NB4 (cell line): Measurements from ENCODE around the gene RBM6.

Experiments
- DNase-seq: peaks from one replicate; pipeline ENCODE4 v3.0.0; 2010; ENCODE audit warnings: low read depth
- H3K4me3 ChIP-seq: one replicate; pipeline ENCODE4 v1.5.1; 2011; ENCODE audit warnings: mild to moderate bottlenecking, low read depth, low read length, moderate library complexity
- CTCF ChIP-seq: IDR thresholded peaks from one replicate; pipeline ENCODE4 v1.5.1; 2012; ENCODE audit warnings: low read depth, low read length
- MAX ChIP-seq: IDR thresholded peaks from 2 replicates; pipeline ENCODE4 v1.6.1; 2011; ENCODE audit warnings: low read depth, low read length
- MYC ChIP-seq: IDR thresholded peaks from 2 replicates; pipeline ENCODE4 v1.6.1; 2011; ENCODE audit warnings: low read depth, low read length
- POLR2A ChIP-seq: IDR thresholded peaks from 2 replicates; pipeline ENCODE4 v1.6.1; 2011; ENCODE audit warnings: mild to moderate bottlenecking; ENCODE audit not compliant: insufficient read length; ENCODE audit errors: extremely low read depth

The RBM6 gene

GRCh38 chr3:49937090-49937489, 2.9 kb upstream of the RBM6 start:
- DNase-seq = peak; percentile 41
- TF ChIP-seq MAX (no peak), CTCF (no peak)
- H3K4me3 ChIP-seq = no peak overlapping the region

- peak; percentile 23 for DNase-seq
Observed at GRCh38 chr3:49940667-49941249, 808 bp downstream of the RBM6 start.

GRCh38 chr3:49942651-49943050, 2.7 kb downstream of the RBM6 start:
- no peak for TF ChIP-seq POLR2A
- TF ChIP-seq MYC = no peak
- no peak for TF ChIP-seq MAX
- TF ChIP-seq CTCF = no peak
- DNase-seq = no peak
- H3K4me3 ChIP-seq = no peak overlapping the region

More at GRCh38 chr3:49940667-49941249, 808 bp downstream of the RBM6 start:
- no peak for TF ChIP-seq MYC
- TF ChIP-seq CTCF = no peak
- TF ChIP-seq MAX = no peak
- TF ChIP-seq POLR2A = no peak
- H3K4me3 ChIP-seq = peak overlapping the region; percentile 81

GRCh38 chr3:49952924-49953323, 13.0 kb downstream of the RBM6 start:
- H3K4me3 ChIP-seq = no peak overlapping the region
- TF ChIP-seq POLR2A = no peak
- TF ChIP-seq MYC = no peak
- TF ChIP-seq CTCF = no peak
- TF ChIP-seq MAX = no peak
- DNase-seq = no peak

- no peak for DNase-seq
- no peak for TF ChIP-seq MYC
- no peak for TF ChIP-seq MAX
- TF ChIP-seq POLR2A = no peak
- no peak overlapping the region for H3K4me3 ChIP-seq
Observed at GRCh38 chr3:49955636-49956035, 15.7 kb downstream of the RBM6 start.

GRCh38 chr3:49966233-49966942, 26.4 kb downstream of the RBM6 start:
- DNase-seq = no peak
- no peak overlapping the region for H3K4me3 ChIP-seq
- TF ChIP-seq MAX (no peak), POLR2A (no peak), CTCF (no peak), MYC (no peak)
